GM19099 (cell line): Measurements from ENCODE around the gene RIMS1.

Source experiments
- POLR2A ChIP-seq: IDR thresholded peaks from 3 replicates; pipeline ENCODE4 v1.6.1; 2011; ENCODE audit warnings: low read depth; ENCODE audit not compliant: insufficient read length; ENCODE audit errors: extremely low read depth

Gene RIMS1

GRCh38 chr6:72417759-72418158 is 531.4 kb downstream of the RIMS1 start:
- no peak for TF ChIP-seq POLR2A

GRCh38 chr6:72418495-72418894 is 532.1 kb downstream of the RIMS1 start:
- no peak for TF ChIP-seq POLR2A

DNA sequence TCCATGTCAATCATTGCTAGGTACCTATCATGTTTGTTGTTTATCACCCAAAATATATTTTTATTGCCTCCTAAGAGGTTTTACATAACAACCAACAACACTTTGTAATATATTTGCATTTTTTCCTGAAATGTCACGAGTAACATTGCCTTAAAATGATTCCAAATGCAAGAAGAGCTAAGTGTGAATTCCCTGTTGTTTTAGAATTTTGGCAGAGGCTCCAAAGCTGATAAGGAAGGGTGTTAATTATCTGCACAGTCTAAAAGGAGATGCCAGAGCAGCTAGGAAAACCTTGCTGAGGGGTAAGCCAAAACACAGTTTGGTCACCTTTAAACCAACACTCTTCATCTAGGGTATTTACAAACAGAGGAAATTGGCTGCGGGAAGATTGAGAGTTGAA is 533.6 kb downstream of the RIMS1 start:
- TF ChIP-seq POLR2A, result no peak

DNA sequence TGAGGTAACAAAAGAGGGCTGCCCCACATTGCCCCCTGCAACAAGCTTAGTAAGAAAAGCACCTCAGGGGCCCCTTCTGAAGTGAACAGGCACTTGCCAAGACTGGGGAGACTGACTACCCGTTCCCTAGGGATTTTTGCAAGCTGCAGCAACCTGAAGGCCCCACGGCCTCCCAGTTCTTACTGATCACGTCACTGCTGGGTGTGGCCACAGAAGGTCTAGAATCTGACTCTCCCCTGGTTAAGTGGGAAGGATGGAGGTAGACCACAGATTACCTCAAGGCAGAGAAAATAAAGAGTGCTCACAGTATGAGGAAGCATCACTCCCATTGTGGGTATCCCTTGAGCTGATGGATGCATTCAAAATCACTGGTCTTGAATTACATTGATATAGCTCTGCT is 534.1 kb downstream of the RIMS1 start:
- no peak for TF ChIP-seq POLR2A

- no peak for TF ChIP-seq POLR2A
Measured at GRCh38 chr6:72421387-72421786, 535.0 kb downstream of the RIMS1 start.

GRCh38 chr6:72422171-72422570 is 535.8 kb downstream of the RIMS1 start:
- no peak for TF ChIP-seq POLR2A

DNA sequence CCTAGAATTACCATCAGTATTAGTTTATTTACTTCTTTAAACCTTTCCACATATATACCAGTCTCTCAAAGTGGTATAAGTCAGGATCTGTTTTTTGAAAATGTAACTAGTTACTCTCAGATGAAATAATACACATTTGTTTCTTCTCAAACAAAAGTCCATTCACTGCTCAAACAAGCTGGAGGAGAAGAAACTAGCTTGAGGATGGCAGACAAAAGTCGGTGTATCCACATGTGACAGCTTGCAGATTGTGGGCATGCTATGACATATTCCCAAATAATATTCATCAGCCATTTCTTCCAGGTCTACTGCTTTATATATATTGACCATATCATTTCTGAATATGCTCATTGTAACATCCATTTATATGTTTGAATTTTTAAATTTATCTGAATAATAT is 538.1 kb downstream of the RIMS1 start:
- TF ChIP-seq POLR2A, result no peak

GRCh38 chr6:72425003-72425681 is 538.8 kb downstream of the RIMS1 start:
- no peak for TF ChIP-seq POLR2A

- TF ChIP-seq POLR2A, result no peak
Measured at GRCh38 chr6:72440611-72441010, 554.3 kb downstream of the RIMS1 start.

DNA sequence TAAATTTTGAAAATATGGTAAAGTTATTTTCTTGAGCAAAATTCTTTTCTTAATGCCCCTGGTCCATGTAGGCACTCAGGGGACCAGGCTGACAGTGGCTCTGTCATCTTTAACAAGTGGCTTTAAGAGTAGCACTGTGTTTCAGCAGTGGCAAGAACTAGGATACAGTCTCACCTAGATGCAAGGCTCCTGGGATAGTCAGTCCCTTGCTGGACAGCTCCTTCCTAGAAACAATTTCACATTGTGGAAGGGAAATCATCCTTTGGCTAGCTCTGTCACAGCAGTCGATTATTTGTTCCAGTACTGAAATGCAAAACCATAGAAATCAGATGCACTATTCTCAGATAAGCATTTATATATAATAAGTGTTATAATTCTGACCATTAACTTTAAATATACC is 560.1 kb downstream of the RIMS1 start:
- TF ChIP-seq POLR2A, result no peak
